SW 1271 (cell line): ENCODE results near the gene IDH3A.

Experiments used
- DNase-seq, 2 experiments: peaks; one replicate each; lab custom pipeline; 2025; lab: John Stamatoyannopoulos, UW

IDH3A gene

DNA sequence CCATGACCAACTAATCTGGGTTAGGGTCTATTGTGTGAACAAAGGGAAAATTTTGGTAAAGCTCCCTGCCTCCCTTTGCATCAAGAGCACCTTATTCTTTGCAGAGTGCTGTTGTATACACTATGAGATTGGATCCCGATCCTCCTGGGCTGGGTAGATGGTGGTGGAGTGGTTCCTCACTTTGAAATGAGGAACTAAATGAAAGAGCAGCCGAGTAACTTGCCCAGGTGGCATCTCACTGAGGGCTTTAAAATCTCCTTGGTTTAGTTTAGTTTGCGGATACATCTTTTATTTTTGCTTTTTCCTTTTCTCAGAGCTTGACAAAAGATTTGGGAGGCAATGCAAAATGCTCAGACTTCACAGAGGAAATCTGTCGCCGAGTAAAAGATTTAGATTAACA, 19.4 kb downstream of the IDH3A start:
- DNase-seq, result no peak

GRCh38 chr15:78170848-78171773, 21.9 kb downstream of the IDH3A start:
- DNase-seq, result no peak

DNA sequence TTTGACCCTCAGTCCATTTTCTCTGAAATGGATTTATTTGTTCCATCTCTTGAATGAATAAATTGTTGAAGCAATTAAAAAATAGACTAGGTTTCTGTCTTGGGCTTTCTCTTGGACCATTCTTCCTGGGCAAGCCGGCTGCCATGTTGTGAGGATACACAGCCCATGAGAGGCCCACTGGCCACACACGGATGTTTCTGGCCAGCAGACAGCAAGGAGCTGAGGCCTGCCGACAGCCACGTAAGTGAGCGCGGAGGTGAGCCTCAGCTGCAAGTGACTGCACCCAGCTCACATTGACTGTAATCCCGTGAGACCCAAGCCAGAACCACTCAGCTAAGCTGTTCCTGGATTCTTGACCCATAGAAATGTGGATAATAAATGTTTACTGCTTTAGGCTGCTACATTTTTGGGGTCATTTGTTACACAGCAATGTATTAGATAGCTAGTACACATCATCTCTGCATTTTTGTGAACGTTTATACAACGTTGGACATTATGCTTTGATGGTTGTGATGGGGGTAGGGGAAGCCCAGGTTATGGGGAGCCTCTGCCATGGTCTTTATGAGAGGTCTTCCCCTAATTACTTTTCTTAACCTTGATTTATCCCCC, 22.8 kb downstream of the IDH3A start:
- DNase-seq, result no peak

GRCh38 chr15:78174401-78174800, 25.2 kb downstream of the IDH3A start:
- no peak for DNase-seq

DNA sequence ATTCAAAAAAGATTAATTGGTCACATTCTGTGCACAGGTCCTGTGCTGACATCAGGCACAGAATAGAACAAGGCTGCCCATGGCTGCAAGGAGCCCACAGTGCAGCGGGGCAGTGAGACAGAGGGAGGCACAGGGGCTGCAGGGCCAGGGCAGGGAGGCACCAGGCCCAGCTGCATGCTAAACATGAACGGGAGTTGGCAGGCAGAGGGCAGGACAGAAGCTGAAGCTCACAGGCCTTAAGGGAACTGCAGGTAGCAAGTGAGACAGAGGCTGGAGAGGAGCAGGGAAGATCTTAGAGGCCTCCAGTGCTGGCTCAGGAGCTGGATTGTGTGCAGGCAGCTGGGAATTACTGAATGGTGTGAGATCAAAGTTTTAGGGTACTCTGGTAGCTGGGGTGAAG, 26.2 kb downstream of the IDH3A start:
- no peak for DNase-seq

- DNase-seq, result no peak
Observed at GRCh38 chr15:78177447-78177873, 28.3 kb downstream of the IDH3A start.

- DNase-seq, result no peak
Observed at GRCh38 chr15:78178064-78178463, 28.9 kb downstream of the IDH3A start.

DNA sequence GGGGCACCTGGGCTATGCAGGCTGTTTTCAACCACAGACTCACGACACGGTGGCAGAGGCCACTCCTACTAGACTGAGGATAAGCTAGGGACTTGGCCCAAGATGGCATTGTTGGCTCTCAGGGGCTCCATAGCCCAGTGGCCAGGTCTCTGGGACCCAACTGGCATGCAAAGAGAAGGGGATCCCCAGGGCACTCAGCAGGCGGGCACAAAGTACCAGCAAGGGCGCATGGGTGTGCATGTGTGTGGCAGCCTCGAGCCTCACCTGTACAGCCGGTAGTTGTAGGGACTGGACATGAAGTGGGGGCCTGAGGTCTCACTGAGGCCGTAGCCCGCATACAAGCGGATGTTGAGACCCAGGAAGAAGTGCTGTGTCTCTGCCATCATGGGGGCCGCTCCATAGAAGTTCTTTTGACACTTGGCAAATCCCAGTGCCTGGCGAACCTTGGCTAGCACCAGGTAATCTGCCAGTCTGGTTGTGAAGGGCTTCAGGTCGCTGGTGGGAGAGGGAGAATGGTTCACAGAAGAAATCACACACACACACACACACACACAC, 30.2 kb downstream of the IDH3A start:
- DNase-seq, result no peak

GRCh38 chr15:78179906-78180305, 30.7 kb downstream of the IDH3A start:
- no peak for DNase-seq

GRCh38 chr15:78182336-78182700, 33.2 kb downstream of the IDH3A start:
- no peak for DNase-seq

DNA sequence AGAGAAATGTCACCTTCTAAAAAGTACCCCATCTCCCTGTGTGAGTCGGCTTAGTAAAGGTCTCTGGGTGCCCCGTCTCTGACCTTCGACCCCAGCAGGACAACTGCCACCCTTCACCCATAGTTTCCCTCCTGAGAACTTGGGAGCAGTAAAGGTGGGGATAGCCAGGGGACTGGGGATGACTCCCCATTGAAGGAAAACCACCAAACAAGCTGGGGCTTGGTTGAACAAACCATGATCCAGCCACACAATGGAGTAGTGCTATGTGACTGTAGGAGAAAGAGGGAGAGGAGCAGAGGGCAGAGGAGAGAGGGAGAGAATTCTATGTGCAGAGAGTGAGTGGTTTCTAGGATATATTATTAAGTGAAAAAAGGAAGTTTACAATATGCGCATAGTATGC, 33.7 kb downstream of the IDH3A start:
- DNase-seq, result no peak

DNA sequence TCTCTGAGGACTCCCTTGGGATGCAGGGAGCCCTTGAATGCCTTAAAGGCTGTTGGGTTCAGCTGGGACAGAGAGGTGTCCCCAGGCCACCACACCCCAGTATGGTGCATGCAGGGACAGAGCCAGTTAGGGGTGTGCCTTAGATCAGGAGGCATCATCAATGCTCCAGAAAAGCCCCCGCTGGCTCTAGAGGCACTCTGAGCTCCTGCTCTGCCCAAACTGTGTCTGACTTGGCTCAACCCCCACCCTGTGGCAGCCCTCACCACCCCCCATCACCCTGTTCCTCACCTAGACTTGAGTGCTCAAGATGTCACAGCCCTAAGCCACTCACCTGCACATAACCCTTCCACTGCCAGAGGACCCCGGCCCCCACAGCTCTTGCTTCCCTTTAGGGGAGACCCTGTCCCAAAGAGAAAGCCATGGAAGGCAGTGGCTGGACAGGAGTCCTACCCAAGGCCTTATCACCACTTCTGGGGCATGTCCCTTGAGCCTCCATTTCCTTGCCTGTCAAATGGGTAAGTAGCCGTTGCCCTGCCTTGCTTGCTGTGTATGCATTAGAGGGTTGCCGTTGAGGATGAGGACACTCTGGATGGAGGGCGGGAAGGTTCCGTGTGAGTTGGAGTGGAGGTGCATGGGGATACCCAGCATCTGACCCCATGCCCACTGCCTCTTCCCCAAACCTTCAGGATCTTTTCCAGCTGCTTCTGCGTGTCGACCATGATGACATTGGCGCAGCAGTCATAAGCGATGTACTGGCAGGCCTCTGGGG, 43.8 kb downstream of the IDH3A start:
- no peak for DNase-seq

GRCh38 chr15:78193731-78194567, 44.8 kb downstream of the IDH3A start:
- DNase-seq, result no peak

DNA sequence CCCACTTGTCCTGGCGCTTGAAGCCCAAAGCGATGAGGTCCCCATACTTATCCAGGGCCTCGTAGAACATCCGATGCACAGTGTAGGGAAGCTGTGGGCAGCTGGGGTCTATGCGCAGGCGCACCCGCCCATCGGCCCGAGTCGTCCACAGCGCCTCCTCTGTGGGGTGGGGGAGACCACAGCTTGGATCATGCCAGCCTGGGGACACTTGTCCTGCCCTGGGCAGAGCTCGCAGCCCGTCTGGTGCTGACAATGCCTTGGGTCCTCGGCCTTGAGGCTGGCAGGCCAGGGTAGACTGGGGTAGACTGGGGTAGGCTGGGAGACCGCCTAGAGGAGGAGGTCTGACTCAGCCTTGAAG, 45.4 kb downstream of the IDH3A start:
- DNase-seq, result no peak

DNA sequence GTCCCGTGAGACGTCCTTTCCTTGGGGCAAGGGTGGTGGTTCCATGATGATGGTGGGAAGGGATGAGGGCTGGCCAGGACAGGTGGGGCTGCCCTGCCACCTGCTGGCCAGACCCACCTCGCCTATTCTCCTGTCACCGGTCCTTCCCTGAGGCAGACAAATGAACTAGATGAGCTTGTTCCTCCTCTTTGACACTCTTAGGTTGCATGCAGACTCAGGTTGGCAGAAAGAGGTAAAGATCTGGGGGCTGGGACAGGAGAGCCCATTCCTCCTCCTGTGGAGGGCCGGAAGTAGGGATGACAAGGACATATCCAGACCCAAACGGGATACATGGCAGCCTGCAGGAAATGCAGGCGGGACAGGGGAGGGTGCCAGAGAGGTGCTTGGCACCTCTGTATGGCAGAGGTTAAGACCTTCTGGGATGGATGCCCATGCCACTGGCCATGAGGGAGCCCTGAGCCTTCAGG, 46.6 kb downstream of the IDH3A start:
- peak in 1 of 2 experiments; percentile 28 for DNase-seq

GRCh38 chr15:78197632-78198031, 48.5 kb downstream of the IDH3A start:
- DNase-seq, result no peak

- no peak for DNase-seq
Observed at GRCh38 chr15:78200276-78200930, 51.2 kb downstream of the IDH3A start.

- no peak for DNase-seq
Observed at GRCh38 chr15:78201281-78202190, 52.4 kb downstream of the IDH3A start.

DNA sequence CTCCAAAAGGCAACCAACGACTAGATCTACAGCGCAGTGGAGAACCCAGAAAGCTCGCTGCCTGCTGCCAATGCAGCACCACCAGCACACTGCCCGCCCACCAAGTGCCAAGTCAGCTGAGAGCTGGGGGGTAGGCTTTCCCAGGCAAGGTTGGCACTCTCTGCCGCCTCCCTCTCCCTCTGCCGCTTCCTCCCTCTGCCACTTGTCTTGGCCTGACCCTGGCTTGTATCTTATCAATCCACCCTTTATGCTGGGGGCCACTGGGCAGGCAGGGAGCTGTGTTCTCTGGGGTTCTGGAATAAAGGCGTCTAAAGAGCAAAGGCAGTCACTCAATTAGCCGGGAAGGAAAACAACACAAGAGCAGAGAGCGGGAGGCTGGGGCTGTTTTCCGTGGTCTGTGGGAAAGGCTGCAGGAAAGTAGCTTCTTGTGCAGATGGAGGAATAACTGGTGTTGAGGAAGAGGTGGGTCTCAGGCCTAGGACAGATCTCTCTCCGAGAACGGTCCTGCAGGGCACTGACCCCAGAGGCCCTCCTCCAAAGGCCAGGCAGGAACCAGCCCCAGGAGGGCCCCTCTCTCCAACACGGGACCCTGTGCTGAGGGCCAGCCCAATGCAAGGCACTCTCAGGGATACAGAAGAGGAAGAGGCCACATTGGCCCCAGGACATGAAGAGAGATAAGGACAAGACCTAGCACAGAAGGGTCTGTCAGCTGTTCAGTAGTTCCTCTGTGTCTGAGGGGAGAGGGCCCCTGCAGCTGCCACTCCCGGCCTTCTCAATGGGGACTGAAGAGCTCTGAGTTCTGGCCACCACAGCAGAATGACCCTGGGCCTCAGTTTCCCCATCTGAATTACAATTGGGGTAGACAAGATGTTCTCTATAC, 54.4 kb downstream of the IDH3A start:
- no peak for DNase-seq
